GM19463 (cell line): ENCODE measurements around the gene BORCS6.

Experiments used
- ATAC-seq: cut with Tn5 transposase; IDR thresholded peaks from one replicate; pipeline ENCODE4 v1.9.1; 2021; ENCODE audit warnings: mild to moderate bottlenecking, moderate library complexity; ENCODE audit not compliant: unreplicated experiment

BORCS6 gene

DNA sequence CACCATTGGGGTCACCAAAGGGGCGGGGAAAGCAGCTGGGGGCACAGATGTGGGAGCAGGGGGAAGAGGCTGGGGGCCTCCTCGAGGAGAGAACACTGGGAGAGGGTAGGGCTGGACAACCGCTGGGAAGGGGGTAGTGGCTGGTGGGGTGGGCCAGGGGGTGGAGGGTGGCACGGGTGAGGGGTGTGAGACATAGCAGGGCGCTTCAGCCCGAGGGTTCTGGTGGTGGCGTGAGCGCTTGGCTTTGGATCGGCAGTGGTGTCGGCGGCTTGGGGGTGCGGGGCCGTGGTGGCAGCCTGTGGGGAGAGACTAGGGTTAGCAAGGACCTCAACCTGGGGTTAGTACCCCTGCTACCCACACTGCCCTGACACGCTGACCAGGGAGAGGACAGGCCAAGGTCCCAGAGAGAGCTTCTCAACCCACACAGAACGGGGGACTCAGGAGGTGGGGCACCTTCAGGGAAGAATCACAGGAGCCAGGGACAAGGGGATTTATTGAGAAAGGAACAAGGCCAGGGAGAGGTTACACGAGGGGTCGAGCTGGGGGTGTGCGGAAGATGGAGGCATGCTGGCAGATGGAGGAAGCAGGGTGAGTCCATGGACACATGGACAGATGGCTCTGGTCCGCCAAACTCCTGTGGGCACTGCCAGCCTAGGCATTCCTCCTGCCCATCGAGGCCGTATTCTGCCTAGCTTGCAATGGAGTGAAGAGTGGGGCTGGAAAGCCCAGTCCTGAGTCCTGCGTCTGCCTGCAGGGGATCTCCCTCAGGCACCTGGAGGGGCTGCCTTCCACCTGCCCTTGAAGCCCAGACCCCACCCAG lies 46.2 kb downstream of the BORCS6 start:
- no peak for ATAC-seq

DNA sequence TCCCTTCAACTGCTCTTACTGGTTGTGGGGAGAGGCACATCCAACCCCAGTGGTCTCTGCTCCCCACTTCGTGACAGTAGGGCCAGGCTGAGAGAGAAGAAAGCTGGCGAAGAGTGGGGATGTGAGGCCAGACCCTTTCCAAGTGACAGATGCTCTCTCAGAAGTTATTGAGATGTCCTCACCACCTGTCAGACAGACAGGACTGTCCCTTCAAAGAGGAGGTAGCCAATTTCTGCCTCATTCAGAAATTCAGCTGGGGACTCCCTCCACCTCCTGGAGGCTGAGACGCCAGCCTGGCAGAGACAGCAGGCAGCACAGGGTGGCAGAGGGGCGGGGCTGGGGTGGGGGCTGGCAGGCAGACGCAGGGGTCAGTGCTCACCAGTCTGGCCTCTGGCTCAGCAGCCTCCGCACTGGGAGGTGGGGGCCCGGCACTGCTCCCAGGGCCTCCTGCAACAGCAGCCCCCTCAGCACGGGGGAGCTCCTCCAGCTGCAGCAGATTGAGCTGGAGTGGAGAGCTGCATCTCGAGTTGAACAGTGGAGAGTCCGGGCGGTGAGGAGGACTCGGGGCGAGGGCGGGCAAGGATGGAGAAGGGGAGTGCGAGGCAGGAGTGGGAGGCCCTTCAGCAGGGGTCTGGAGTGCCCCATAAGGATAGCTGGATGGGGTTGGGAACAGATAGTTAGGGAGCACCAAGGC lies 46.9 kb downstream of the BORCS6 start:
- ATAC-seq, result no peak

DNA sequence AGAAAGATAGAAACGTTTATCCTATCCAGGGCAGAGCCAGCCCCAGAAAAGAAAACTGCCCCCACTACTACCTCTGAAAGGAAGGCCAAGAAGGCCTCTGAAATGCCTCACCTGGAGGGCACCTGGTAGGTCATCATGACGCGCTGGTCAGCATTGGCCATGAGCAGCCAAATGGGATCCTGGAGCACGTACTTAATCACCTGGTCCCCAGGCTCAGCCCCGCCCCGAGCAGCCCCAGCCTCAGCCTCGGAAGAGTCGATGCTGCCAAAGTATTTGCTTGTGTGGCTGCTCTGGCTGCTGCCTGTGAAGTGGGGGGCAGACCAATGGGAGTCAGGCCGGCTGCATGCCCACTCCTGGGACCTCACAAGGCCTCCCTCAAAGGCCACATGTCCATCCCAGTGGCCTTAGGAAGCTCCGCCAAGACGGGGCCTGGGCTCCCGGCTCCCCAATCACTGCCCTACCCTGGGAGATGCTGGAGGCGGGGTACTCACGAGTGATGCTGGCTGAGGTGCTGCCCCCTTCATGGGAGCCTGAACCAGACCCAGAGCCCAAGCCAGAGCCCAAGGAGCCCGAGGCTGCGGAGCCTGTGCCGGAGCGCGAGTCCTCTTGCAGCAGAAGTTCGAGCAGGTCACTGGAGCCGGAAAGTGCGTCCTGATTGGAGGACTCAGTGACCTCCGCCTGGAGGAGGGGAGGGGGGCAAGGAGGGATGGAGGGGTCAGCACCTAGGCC lies 47.7 kb downstream of the BORCS6 start:
- ATAC-seq, result no peak

DNA sequence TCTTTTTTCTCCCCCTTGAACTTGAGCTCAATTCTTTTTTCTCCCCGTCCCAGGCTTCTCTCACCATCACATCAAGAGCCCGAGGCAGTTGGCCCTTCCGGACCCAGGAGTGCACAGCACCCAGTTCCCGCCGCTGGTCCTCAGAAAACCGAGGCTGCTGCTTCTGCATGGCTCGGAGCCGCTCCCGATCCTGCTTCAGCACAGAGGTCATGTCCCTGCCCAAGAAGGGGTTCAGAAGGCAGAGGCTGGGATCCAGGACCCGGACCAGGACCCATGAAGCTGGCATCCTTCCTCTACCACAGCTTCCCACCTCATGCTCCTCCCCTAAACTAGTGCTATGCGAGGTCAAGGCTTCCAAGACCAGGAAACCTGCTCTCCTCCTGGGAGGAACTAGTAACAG lies 48.2 kb downstream of the BORCS6 start:
- ATAC-seq, result no peak

DNA sequence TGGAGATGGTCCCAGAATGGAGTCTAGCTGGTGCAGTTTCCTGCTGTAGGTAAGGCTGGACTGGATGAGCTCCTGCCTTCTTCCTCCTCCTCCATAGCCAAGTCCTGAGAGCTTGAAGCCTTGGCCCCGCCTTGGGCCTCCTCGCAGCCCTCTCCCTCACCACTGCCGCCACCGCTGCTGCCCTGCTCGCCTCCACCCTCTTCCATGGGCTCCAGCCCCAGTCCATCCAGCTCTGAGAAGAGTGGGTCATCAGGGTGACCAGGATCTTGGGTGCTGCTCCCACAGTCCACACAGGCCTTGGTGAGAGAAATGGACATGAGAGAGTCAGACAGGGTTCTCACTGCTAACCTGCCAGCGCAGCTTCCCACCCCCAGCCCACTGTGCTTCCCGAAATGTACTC lies 48.9 kb downstream of the BORCS6 start:
- no peak for ATAC-seq

DNA sequence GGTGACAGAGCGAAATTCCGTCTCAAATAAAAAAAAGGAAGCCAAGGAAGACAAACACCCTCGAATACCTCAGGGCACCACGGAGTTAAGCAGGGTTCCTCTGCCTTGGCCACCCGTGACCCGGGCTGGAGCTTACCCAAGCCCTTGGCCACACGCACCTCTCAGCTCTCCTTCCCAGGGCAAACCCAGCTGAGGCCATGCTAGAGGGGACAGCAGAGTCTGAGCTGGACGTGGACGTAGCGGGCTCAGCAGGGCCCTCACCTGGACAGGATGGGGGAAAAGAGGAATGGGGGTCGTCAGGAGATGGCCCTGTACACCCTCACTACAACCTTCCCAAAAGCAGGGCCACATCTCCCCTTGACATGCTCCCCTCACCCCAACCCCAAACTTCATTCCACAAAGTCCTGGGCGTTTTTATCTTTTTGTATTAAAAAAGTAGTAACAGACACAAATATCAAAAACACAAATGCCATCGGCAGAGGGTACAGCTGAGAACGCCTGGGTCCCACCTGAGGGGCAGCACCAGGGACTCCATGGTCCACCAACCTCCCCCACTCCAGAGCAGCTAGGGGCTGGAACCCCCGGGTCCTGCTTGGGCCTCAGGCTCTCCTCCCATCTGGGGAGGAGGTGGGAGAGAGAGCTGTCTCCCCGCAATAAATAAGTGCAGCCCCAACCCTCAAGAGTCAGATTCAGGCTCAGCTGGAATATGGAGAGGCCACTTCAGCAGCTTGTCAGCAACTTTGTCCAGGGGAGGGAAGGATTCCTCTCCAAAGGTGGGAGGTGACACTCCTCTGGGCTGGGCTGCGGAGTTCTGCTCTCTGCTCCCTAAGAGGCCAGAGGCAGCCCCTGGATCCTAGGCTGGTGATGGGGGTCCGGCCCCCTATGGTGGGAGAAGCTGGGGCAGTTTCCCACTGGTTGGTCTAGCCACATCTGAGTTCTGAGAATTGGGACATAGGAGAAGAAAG lies 49.6 kb downstream of the BORCS6 start:
- ATAC-seq, result no peak

DNA sequence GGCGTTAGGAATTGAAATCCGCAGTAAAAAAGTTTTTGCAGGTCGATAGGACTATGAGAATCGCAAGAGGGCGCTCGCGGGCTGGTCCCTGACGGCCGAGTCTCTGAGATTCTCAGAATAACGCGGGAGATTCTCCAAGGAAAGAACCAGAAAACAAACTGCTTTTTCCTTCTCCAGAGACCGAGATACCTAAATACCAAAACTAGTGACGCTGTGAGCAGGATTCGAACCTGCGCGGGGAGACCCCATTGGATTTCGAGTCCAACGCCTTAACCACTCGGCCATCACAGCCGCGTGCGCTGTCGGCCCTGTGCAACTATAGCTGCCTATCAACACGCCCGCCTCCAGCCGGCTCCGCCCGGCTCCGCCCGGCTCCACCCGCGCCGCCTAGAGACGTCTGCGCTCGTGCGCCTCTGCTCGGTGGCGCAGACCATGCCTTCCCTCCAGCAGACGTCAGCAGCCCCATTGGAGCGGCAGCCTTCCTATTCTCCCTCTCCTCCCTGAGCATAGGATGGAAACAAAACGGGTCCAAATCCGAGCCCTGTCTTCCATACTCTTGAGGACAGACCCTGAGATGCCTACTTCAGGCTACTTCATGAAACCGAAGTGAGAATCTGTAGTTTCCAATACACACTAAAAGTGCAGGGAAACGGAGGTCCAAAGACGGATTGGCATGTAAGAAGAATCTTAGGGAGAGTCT lies 51.2 kb downstream of the BORCS6 start:
- peak; percentile 87 for ATAC-seq

DNA sequence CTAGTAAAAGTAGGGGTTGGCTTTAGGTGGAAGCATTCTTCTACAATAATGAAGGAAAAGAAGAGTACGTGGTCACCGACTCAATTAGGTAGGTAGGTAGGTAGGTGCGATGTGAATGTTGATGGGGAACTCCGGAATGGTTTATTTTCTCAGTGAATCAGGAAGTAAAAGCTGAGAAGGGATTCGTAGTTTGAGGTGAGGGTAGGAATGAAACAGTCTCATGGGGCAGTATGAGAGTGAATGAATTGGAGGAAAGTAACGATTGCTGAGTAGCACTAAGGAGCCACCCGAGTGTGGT lies 51.7 kb downstream of the BORCS6 start:
- no peak for ATAC-seq
